Endodermal cell (in vitro differentiated cells): Measurements from ENCODE around the gene DOK7. TPM values are rescaled to one million over a fixed set of nuclear protein-coding genes. Genes with fewer than 3 reads are reported as not detected.

Source experiments
- DNase-seq: peaks from one replicate; pipeline ENCODE4 v3.0.0-alpha.2; 2017
- H3K27ac ChIP-seq: 2 replicates; pipeline ENCODE4 v1.5.1; 2013; ENCODE audit warnings: mild to moderate bottlenecking, low read depth, low read length, moderate library complexity
- H3K27me3 ChIP-seq: 2 replicates; pipeline ENCODE4 v1.6.1; 2013; ENCODE audit warnings: mild to moderate bottlenecking, low read length, moderate library complexity; ENCODE audit not compliant: insufficient read depth, control insufficient read depth, poor library complexity, severe bottlenecking
- H3K36me3 ChIP-seq: 2 replicates; pipeline ENCODE4 v1.7.0; 2013; ENCODE audit warnings: mild to moderate bottlenecking, low read length, moderate library complexity; ENCODE audit not compliant: control insufficient read depth, insufficient read depth
- H3K4me1 ChIP-seq: one replicate; pipeline ENCODE4 v1.7.0; 2013; ENCODE audit warnings: low read length; ENCODE audit not compliant: control insufficient read depth, insufficient read depth
- H3K4me3 ChIP-seq: 2 replicates; pipeline ENCODE4 v1.5.1; 2013; ENCODE audit warnings: mild to moderate bottlenecking, low read length, moderate library complexity
- H3K9ac ChIP-seq: 2 replicates; pipeline ENCODE4 v1.6.1; 2013; ENCODE audit warnings: mild to moderate bottlenecking, low read length, moderate library complexity; ENCODE audit not compliant: poor library complexity, severe bottlenecking; ENCODE audit errors: extremely low read depth
- H3K9me3 ChIP-seq: 2 replicates; pipeline ENCODE4 v1.6.1; 2013; ENCODE audit warnings: mild to moderate bottlenecking, low read length, moderate library complexity; ENCODE audit not compliant: control insufficient read depth
- H3K27ac Mint-ChIP-seq: 2 replicates; pipeline ENCODE4 v1.8.0; 2020; ENCODE audit warnings: mixed read lengths
- H3K27me3 Mint-ChIP-seq: 2 replicates; pipeline ENCODE4 v1.8.0; 2021; ENCODE audit warnings: mild to moderate bottlenecking, mixed read lengths; ENCODE audit not compliant: insufficient read depth
- H3K36me3 Mint-ChIP-seq: 2 replicates; pipeline ENCODE4 v1.8.0; 2020; ENCODE audit warnings: low read depth, mixed read lengths
- H3K4me1 Mint-ChIP-seq: 2 replicates; pipeline ENCODE4 v1.8.0; 2020; ENCODE audit warnings: mixed read lengths
- H3K4me3 Mint-ChIP-seq: 2 replicates; pipeline ENCODE4 v1.8.0; 2020; ENCODE audit warnings: mild to moderate bottlenecking, moderate library complexity, mixed read lengths
- H3K9me3 Mint-ChIP-seq: 2 replicates; pipeline ENCODE4 v1.8.0; 2020; ENCODE audit warnings: mild to moderate bottlenecking, mixed read lengths
- CTCF ChIP-seq: fragments of 200-600 bp; sonication (generic); conservative IDR thresholded peaks from 2 replicates; pipeline ENCODE4 v1.5.0; 2021; ENCODE audit warnings: antibody characterized with exemption, mild to moderate bottlenecking
- WGBS, 2 experiments: methylation state at CpG; one replicate each; pipeline versions ENCODE4 v1.1.5 to v1.1.7; 2013; ENCODE audit warnings: missing lambda C conversion rate in 2 of 2, mixed read lengths in 1 of 2; ENCODE audit not compliant: insufficient coverage in 1 of 2, insufficient read length in 1 of 2; 5-methylcytosine and 5-hydroxymethylcytosine counted together
- total RNA-seq, 2 donors: library from RNA; stranded (reverse); fragmentation: NEBNext Ultra II Directional in 1 of 2; extraction: Animal tissue kit (Norgen Biotek cat#: 25700) in 1 of 2; gene quantifications; 2 replicates in 1 of 2; 3 replicates in 1 of 2; pipeline ENCODE4 v1.2.1, GENCODE V29; 2021

DOK7 gene
- total RNA-seq, 2 donors from 2014 or later, result 0.38 to 1.3 TPM

- DNase-seq, result no peak
- Histone ChIP-seq H3K4me3 (no peak overlapping the region), H3K36me3 (no peaks in the 10 kb centered on the region), H3K9ac (no peak overlapping the region), H3K27me3 (no peaks in the 10 kb centered on the region), H3K9me3 (no peaks in the 10 kb centered on the region), H3K4me1 (no peaks in the 10 kb centered on the region), H3K27ac (no peak overlapping the region)
- Mint-ChIP-seq H3K27ac (no peak overlapping the region), H3K9me3 (no peaks in the 10 kb centered on the region), H3K27me3 (no peaks in the 10 kb centered on the region), H3K36me3 (peaks cover 5% of the 10 kb centered on the region), H3K4me1 (no peaks in the 10 kb centered on the region), H3K4me3 (no peak overlapping the region)
- WGBS, 2 experiments, result 95 to 99% methylated on average over 11 to 13 of the region's 13 CpGs
- no peak for TF ChIP-seq CTCF
Observed at GRCh38 chr4:3423952-3424351, 39.2 kb upstream of the DOK7 start.

- Mint-ChIP-seq H3K27ac (no peak overlapping the region), H3K9me3 (no peaks in the 10 kb centered on the region), H3K4me1 (no peaks in the 10 kb centered on the region), H3K36me3 (peaks cover 7% of the 10 kb centered on the region), H3K27me3 (no peaks in the 10 kb centered on the region), H3K4me3 (no peak overlapping the region)
- no peak overlapping the region for H3K27ac ChIP-seq
- H3K9ac ChIP-seq, result no peak overlapping the region
- H3K4me3 ChIP-seq, result no peak overlapping the region
- DNase-seq, result no peak
- no peaks in the 10 kb centered on the region for H3K9me3 ChIP-seq
- H3K4me1 ChIP-seq, result no peaks in the 10 kb centered on the region
- no peaks in the 10 kb centered on the region for H3K27me3 ChIP-seq
- H3K36me3 ChIP-seq, result no peaks in the 10 kb centered on the region
- no peak for TF ChIP-seq CTCF
- WGBS, 2 experiments, result 94 to 97% methylated on average over 14 to 20 of the region's 20 CpGs
Observed at GRCh38 chr4:3424522-3425095, 38.5 kb upstream of the DOK7 start.

GRCh38 chr4:3426465-3427133, 36.5 kb upstream of the DOK7 start:
- H3K4me1 Mint-ChIP-seq, result no peaks in the 10 kb centered on the region
- no peak overlapping the region for H3K4me3 ChIP-seq
- H3K27ac ChIP-seq, result no peak overlapping the region
- no peak for TF ChIP-seq CTCF
- H3K36me3 ChIP-seq, result no peaks in the 10 kb centered on the region
- H3K36me3 Mint-ChIP-seq, result peaks cover 7% of the 10 kb centered on the region
- no peak overlapping the region for H3K27ac Mint-ChIP-seq
- H3K27me3 ChIP-seq, result no peaks in the 10 kb centered on the region
- H3K4me1 ChIP-seq, result no peaks in the 10 kb centered on the region
- no peak overlapping the region for H3K9ac ChIP-seq
- WGBS, 2 experiments, result 93 to 94% methylated on average over 22 to 24 of the region's 24 CpGs
- no peak overlapping the region for H3K4me3 Mint-ChIP-seq
- no peaks in the 10 kb centered on the region for H3K27me3 Mint-ChIP-seq
- no peaks in the 10 kb centered on the region for H3K9me3 ChIP-seq
- no peak for DNase-seq
- H3K9me3 Mint-ChIP-seq, result no peaks in the 10 kb centered on the region
